ENCODE measurements around the gene DHX29. TPM values are rescaled to one million over a fixed set of nuclear protein-coding genes. Genes with fewer than 3 reads are reported as not detected.

DHX29 gene
- total RNA-seq, 1 experiment from 2014 or later = 27.6 TPM

GRCh38 chr5:55226027-55226933 is 81.2 kb downstream of the DHX29 start:
- Mint-ChIP-seq H3K4me1 (ENCODE audit: low read depth, unreplicated experiment) (peaks cover 10% of the 10 kb centered on the region), H3K36me3 (ENCODE audit: insufficient read depth, unreplicated experiment) (peaks cover 6% of the 10 kb centered on the region), H3K4me3 (ENCODE audit: unreplicated experiment) (peak overlapping the region; percentile 87), H3K27me3 (ENCODE audit: insufficient read depth, unreplicated experiment) (no peaks in the 10 kb centered on the region), H3K9me3 (ENCODE audit: unreplicated experiment) (no peaks in the 10 kb centered on the region), H3K27ac (ENCODE audit: unreplicated experiment) (no peak overlapping the region)
- ChIA-PET CTCF (interaction anchor here (0.6 to 2.0 kb wide), 5 partner anchors 10 to 81 kb away, joined by 3 to 5 read pairs (median 3); partner anchors contain the start of genes DHX29, GPX8 and MTREX), POLR2A (interaction anchor here (1.2 kb wide), 1 partner anchor 82 kb away, joined by 3 read pairs; the partner anchor contains the start of gene MTREX)
- DNase-seq = peak; percentile 86 to 89
- H3K9me3 ChIP-seq = no peaks in the 10 kb centered on the region
- TSS peak; percentile 40 for BruUV-seq (replicated peaks)
- H3K27me3 ChIP-seq (replicated peaks; ENCODE audit: control insufficient read depth, insufficient read depth, low read length) = peaks cover 3% of the 10 kb centered on the region
- intact Hi-C loops (cut with micrococcal nuclease; ENCODE audit: unreplicated experiment) = loop anchor here (1.0 to 5.0 kb wide), 4 partner anchors 29 to 466 kb away; partner anchors contain the start of genes DHX29 and MTREX
- TF ChIP-seq, protein P1, sequence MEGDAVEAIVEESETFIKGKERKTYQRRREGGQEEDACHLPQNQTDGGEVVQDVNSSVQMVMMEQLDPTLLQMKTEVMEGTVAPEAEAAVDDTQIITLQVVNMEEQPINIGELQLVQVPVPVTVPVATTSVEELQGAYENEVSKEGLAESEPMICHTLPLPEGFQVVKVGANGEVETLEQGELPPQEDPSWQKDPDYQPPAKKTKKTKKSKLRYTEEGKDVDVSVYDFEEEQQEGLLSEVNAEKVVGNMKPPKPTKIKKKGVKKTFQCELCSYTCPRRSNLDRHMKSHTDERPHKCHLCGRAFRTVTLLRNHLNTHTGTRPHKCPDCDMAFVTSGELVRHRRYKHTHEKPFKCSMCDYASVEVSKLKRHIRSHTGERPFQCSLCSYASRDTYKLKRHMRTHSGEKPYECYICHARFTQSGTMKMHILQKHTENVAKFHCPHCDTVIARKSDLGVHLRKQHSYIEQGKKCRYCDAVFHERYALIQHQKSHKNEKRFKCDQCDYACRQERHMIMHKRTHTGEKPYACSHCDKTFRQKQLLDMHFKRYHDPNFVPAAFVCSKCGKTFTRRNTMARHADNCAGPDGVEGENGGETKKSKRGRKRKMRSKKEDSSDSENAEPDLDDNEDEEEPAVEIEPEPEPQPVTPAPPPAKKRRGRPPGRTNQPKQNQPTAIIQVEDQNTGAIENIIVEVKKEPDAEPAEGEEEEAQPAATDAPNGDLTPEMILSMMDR (IDR thresholded peaks at IDR 0.05; ENCODE audit: insufficient read depth in 1 of 2, low read depth in 1 of 2, low read length in 1 of 2, severe bottlenecking in 1 of 2, unreplicated experiment in 1 of 2) = peak; percentile 83 to 91
- H3K4me1 ChIP-seq = no peaks in the 10 kb centered on the region
- H3K4me3 ChIP-seq (ENCODE audit: low read depth, low read length) = peak overlapping the region; percentile 82
- no peaks in the 10 kb centered on the region for H3K36me3 ChIP-seq (ENCODE audit: control insufficient read depth, insufficient read depth, low read length)

DNA sequence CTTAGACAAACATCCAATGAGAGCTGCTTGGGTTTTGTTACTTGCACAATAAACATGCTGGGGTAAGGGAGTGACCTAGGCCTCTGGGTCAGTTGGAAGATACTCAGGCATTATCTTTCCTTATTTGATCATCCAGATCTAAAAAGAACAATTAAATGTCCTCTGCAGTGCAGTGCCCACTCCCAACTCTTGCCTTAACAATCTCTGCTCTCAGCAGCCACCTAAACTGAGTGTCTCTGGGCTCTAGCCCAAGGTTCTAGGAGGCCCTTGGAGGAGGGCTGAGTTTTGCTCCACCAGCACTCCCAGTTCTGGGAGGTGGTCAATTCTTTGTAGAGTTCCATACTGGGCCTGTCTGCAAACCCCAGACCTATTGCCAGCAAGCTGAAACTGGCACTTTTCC is 82.1 kb downstream of the DHX29 start:
- TF ChIP-seq, protein P1 (IDR thresholded peaks at IDR 0.05; ENCODE audit: insufficient read depth in 1 of 2, low read depth in 1 of 2, low read length in 1 of 2, severe bottlenecking in 1 of 2, unreplicated experiment in 1 of 2) = no peak
- DNase-seq = no peak
- intact Hi-C loops (cut with micrococcal nuclease; ENCODE audit: unreplicated experiment) = loop anchor here (5.0 kb wide), 1 partner anchor 467 kb away; no protein-coding TSS in a partner anchor
- no peak overlapping the region for H3K4me3 ChIP-seq (ENCODE audit: low read depth, low read length)
- H3K27ac Mint-ChIP-seq (ENCODE audit: unreplicated experiment) = no peak overlapping the region
- H3K36me3 Mint-ChIP-seq (ENCODE audit: insufficient read depth, unreplicated experiment) = peaks cover 6% of the 10 kb centered on the region
- H3K27me3 Mint-ChIP-seq (ENCODE audit: insufficient read depth, unreplicated experiment) = no peaks in the 10 kb centered on the region
- no peaks in the 10 kb centered on the region for H3K4me1 ChIP-seq
- CTCF ChIA-PET = interaction anchor here (0.5 kb wide), 1 partner anchor 517 kb away, joined by 4 read pairs; no protein-coding TSS in a partner anchor
- peaks cover 10% of the 10 kb centered on the region for H3K4me1 Mint-ChIP-seq (ENCODE audit: low read depth, unreplicated experiment)
- no peaks in the 10 kb centered on the region for H3K9me3 ChIP-seq
- no peaks in the 10 kb centered on the region for H3K36me3 ChIP-seq (ENCODE audit: control insufficient read depth, insufficient read depth, low read length)
- H3K4me3 Mint-ChIP-seq (ENCODE audit: unreplicated experiment) = peak overlapping the region; percentile 87
- no TSS peak for BruUV-seq (replicated peaks)
- H3K9me3 Mint-ChIP-seq (ENCODE audit: unreplicated experiment) = no peaks in the 10 kb centered on the region
- H3K27me3 ChIP-seq (replicated peaks; ENCODE audit: control insufficient read depth, insufficient read depth, low read length) = no peaks in the 10 kb centered on the region
- POLR2A ChIA-PET = no interaction called here

DNA sequence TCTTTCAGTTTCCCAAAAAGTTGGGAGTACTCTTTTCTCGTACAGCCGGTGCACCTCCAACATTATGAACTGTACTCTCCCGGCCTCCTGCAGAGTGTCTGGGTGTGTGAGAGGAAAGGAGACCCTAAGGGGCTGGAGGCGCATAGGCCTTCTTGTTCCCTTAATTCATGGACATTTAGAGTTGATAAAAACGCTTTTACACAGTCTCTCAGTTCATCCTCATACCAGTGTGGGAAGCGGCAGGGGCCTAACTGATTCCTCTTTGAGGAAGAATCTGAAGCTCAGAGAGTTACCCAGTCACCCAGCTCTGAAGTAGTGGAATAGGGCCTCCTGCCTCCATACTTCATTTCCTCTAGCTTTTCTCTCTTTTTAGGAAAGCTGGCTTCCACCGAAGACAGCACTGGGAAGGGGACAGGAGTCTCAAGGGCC is 83.7 kb downstream of the DHX29 start:
- ChIA-PET CTCF (no interaction called here), POLR2A (no interaction called here)
- TF ChIP-seq, protein P1 (IDR thresholded peaks at IDR 0.05; ENCODE audit: insufficient read depth in 1 of 2, low read depth in 1 of 2, low read length in 1 of 2, severe bottlenecking in 1 of 2, unreplicated experiment in 1 of 2) = no peak
- H3K4me1 ChIP-seq = peaks cover 5% of the 10 kb centered on the region; the same call in 1 of the 2 replicates
- no peaks in the 10 kb centered on the region for H3K27me3 Mint-ChIP-seq (ENCODE audit: insufficient read depth, unreplicated experiment)
- no peak overlapping the region for H3K4me3 ChIP-seq (ENCODE audit: low read depth, low read length)
- peaks cover 13% of the 10 kb centered on the region for H3K4me1 Mint-ChIP-seq (ENCODE audit: low read depth, unreplicated experiment)
- no TSS peak for BruUV-seq (replicated peaks)
- H3K36me3 ChIP-seq (ENCODE audit: control insufficient read depth, insufficient read depth, low read length) = no peaks in the 10 kb centered on the region
- H3K36me3 Mint-ChIP-seq (ENCODE audit: insufficient read depth, unreplicated experiment) = peaks cover 12% of the 10 kb centered on the region
- intact Hi-C loops (cut with micrococcal nuclease; ENCODE audit: unreplicated experiment) = no loop called here
- H3K27me3 ChIP-seq (replicated peaks; ENCODE audit: control insufficient read depth, insufficient read depth, low read length) = no peaks in the 10 kb centered on the region
- no peaks in the 10 kb centered on the region for H3K9me3 ChIP-seq
- no peak for DNase-seq
- H3K4me3 Mint-ChIP-seq (ENCODE audit: unreplicated experiment) = no peak overlapping the region
- H3K9me3 Mint-ChIP-seq (ENCODE audit: unreplicated experiment) = no peaks in the 10 kb centered on the region
- H3K27ac Mint-ChIP-seq (ENCODE audit: unreplicated experiment) = no peak overlapping the region
